HG03039 (cell line): ENCODE measurements around the gene UNKL.
"Not testable (repeated sequence)": the region's sequence is repeated elsewhere in the genome, so short reads cannot be mapped to it uniquely, and the experiment has no call there.

Source experiments
- ATAC-seq: cut with Tn5 transposase; IDR thresholded peaks from one replicate; pipeline ENCODE4 v1.9.1; 2021; ENCODE audit warnings: mild to moderate bottlenecking, moderate library complexity; ENCODE audit not compliant: unreplicated experiment

The UNKL gene

GRCh38 chr16:1330260-1330914 lies 84.1 kb downstream of the UNKL start:
- ATAC-seq = no peak

- ATAC-seq = not testable (repeated sequence)
These were observed 85.5 kb downstream of the UNKL start for GRCh38 chr16:1328961-1329360.

GRCh38 chr16:1328136-1328535 lies 86.4 kb downstream of the UNKL start:
- ATAC-seq = not testable (repeated sequence)

GRCh38 chr16:1327619-1327947 lies 86.9 kb downstream of the UNKL start:
- no peak for ATAC-seq

- ATAC-seq = no peak
These were observed 87.4 kb downstream of the UNKL start for GRCh38 chr16:1326946-1327618.

GRCh38 chr16:1326391-1326790 lies 88.1 kb downstream of the UNKL start:
- no peak for ATAC-seq

- no peak for ATAC-seq
These were observed 88.7 kb downstream of the UNKL start for GRCh38 chr16:1325673-1326371.

GRCh38 chr16:1325261-1325660 lies 89.2 kb downstream of the UNKL start:
- no peak for ATAC-seq

- no peak for ATAC-seq
These were observed 90.1 kb downstream of the UNKL start for GRCh38 chr16:1324286-1324826.

GRCh38 chr16:1323296-1324239 lies 90.9 kb downstream of the UNKL start:
- no peak for ATAC-seq

GRCh38 chr16:1322407-1322806 lies 92.1 kb downstream of the UNKL start:
- ATAC-seq = no peak

GRCh38 chr16:1320658-1321240 lies 93.8 kb downstream of the UNKL start:
- ATAC-seq = no peak

- no peak for ATAC-seq
These were observed 94.4 kb downstream of the UNKL start for GRCh38 chr16:1320097-1320496.

GRCh38 chr16:1319041-1319440 lies 95.5 kb downstream of the UNKL start:
- no peak for ATAC-seq

- ATAC-seq = no peak
These were observed 96.3 kb downstream of the UNKL start for GRCh38 chr16:1318268-1318545.

GRCh38 chr16:1317479-1318267 lies 96.8 kb downstream of the UNKL start:
- ATAC-seq = no peak

GRCh38 chr16:1316033-1316405 lies 98.5 kb downstream of the UNKL start:
- ATAC-seq = no peak

GRCh38 chr16:1315081-1316032 lies 99.1 kb downstream of the UNKL start:
- no peak for ATAC-seq
